Thymus (tissue), 11 donors: ENCODE results near the gene ABCA13. TPM values are rescaled to one million over a fixed set of nuclear protein-coding genes. Genes with fewer than 3 reads are reported as not detected.

ENCODE experiments used
- DNase-seq, 9 donors: peaks; one replicate each; pipeline ENCODE4 v3.0.0-alpha.2; 2013; ENCODE audit warnings: low spot score in 9 of 9, low read depth in 6 of 9, missing footprints in 1 of 9
- H3K27ac ChIP-seq, 2 donors: one replicate each; pipeline ENCODE4 v1.5.1; 2013; ENCODE audit warnings: control low read depth in 1 of 2, low read depth in 1 of 2, low read length in 1 of 2, mild to moderate bottlenecking in 1 of 2, moderate library complexity in 1 of 2
- H3K27me3 ChIP-seq, 2 donors: one replicate each; pipeline ENCODE4 v1.5.1; 2013; ENCODE audit warnings: low read length in 1 of 2; ENCODE audit not compliant: control insufficient read depth in 2 of 2, insufficient read depth in 1 of 2
- H3K36me3 ChIP-seq, 2 donors: one replicate each; pipeline ENCODE4 v1.5.1; 2013; ENCODE audit warnings: low read length in 1 of 2, mild to moderate bottlenecking in 1 of 2, moderate library complexity in 1 of 2; ENCODE audit not compliant: control insufficient read depth in 2 of 2, insufficient read depth in 2 of 2
- H3K4me1 ChIP-seq, 2 donors: one replicate each; pipeline ENCODE4 v1.5.1; 2013; ENCODE audit warnings: low read length in 2 of 2; ENCODE audit not compliant: control insufficient read depth in 2 of 2, insufficient read depth in 2 of 2
- H3K4me3 ChIP-seq, 2 donors: one replicate each; pipeline ENCODE4 v1.5.1; 2013; ENCODE audit warnings: low read length in 2 of 2, control low read depth in 1 of 2, mild to moderate bottlenecking in 1 of 2
- H3K9me3 ChIP-seq, 2 donors: one replicate each; pipeline ENCODE4 v1.5.1; 2013; ENCODE audit warnings: low read length in 1 of 2, mild to moderate bottlenecking in 1 of 2; ENCODE audit not compliant: control insufficient read depth in 2 of 2, insufficient read depth in 1 of 2
- WGBS: extraction: QIAGEN DNeasy Blood & Tissue Kit; methylation state at CpG from one replicate; pipeline ENCODE4 v1.1.7; 2013; 5-methylcytosine and 5-hydroxymethylcytosine counted together
- polyA plus RNA-seq: library from polyadenylated mRNA; stranded (reverse); fragments of 200-250 nt; gene quantifications from one replicate; pipeline ENCODE4 v1.2.3, GENCODE V29; 2013
- total RNA-seq: library from RNA; stranded (reverse); fragments of 120-200 nt; gene quantifications from one replicate; pipeline ENCODE4 v1.2.4, GENCODE V29; 2013
- donor health status: healthy.

The ABCA13 gene
- total and polyA plus RNA-seq, 2 donors = 0.76 to 0.91 TPM

DNA sequence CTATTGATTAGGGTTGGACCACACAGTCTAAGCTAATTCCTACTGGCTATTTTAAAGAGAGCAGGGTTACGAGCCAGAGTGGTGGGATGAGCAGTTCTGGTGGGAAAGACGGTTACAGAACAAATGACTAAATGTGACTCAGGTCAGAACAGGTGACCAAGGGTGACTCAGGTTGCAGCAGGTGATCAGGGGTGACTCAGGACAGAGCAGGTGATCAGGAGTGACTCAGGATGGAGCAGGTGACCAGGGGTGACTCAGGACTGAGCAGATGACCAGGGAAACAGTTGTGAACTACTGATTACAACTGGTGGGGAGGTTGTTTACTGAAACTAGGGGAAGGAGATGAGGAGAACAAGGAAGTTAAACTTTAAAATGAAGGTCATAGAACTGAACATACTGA, 366.3 kb downstream of the ABCA13 start:
- 95% methylated on average over 2 of the region's 2 CpGs for WGBS
- H3K4me1 ChIP-seq = no peaks in the 10 kb centered on the region
- H3K4me3 ChIP-seq = no peak overlapping the region
- no peaks in the 10 kb centered on the region for H3K27me3 ChIP-seq
- H3K9me3 ChIP-seq = peaks cover 0 to 3% of the 10 kb centered on the region in 2 donors
- no peaks in the 10 kb centered on the region for H3K36me3 ChIP-seq
- no peak for DNase-seq
- H3K27ac ChIP-seq = no peak overlapping the region

- Histone ChIP-seq H3K27me3 (no peaks in the 10 kb centered on the region), H3K4me1 (no peaks in the 10 kb centered on the region), H3K4me3 (no peak overlapping the region), H3K27ac (no peak overlapping the region), H3K9me3 (no peaks in the 10 kb centered on the region), H3K36me3 (no peaks in the 10 kb centered on the region)
- WGBS = 96% methylated on average over 1 of the region's 1 CpG
- DNase-seq = no peak
Observed at GRCh38 chr7:48540746-48541145, 369.5 kb downstream of the ABCA13 start.

GRCh38 chr7:48548667-48549066, 377.4 kb downstream of the ABCA13 start:
- Histone ChIP-seq H3K9me3 (no peaks in the 10 kb centered on the region), H3K4me3 (no peak overlapping the region), H3K27ac (no peak overlapping the region), H3K36me3 (no peaks in the 10 kb centered on the region), H3K27me3 (no peaks in the 10 kb centered on the region), H3K4me1 (no peaks in the 10 kb centered on the region)
- 98% methylated on average over 2 of the region's 2 CpGs for WGBS
- DNase-seq = no peak

GRCh38 chr7:48551652-48552051, 380.4 kb downstream of the ABCA13 start:
- H3K4me1 ChIP-seq = no peaks in the 10 kb centered on the region
- DNase-seq = no peak
- H3K9me3 ChIP-seq = no peaks in the 10 kb centered on the region
- no peak overlapping the region for H3K27ac ChIP-seq
- no peak overlapping the region for H3K4me3 ChIP-seq
- H3K36me3 ChIP-seq = no peaks in the 10 kb centered on the region
- no peaks in the 10 kb centered on the region for H3K27me3 ChIP-seq

GRCh38 chr7:48563334-48563733, 392.1 kb downstream of the ABCA13 start:
- H3K4me1 ChIP-seq = no peaks in the 10 kb centered on the region
- no peaks in the 10 kb centered on the region for H3K9me3 ChIP-seq
- 95% methylated on average over 1 of the region's 1 CpG for WGBS
- no peak for DNase-seq
- no peak overlapping the region for H3K4me3 ChIP-seq
- H3K27me3 ChIP-seq = no peaks in the 10 kb centered on the region
- no peak overlapping the region for H3K27ac ChIP-seq
- no peaks in the 10 kb centered on the region for H3K36me3 ChIP-seq

- H3K4me3 ChIP-seq = no peak overlapping the region
- H3K9me3 ChIP-seq = no peaks in the 10 kb centered on the region
- H3K4me1 ChIP-seq = no peaks in the 10 kb centered on the region
- no peak for DNase-seq
- WGBS = 100% methylated on average over 2 of the region's 2 CpGs
- no peaks in the 10 kb centered on the region for H3K36me3 ChIP-seq
- no peaks in the 10 kb centered on the region for H3K27me3 ChIP-seq
- H3K27ac ChIP-seq = no peak overlapping the region
Observed at GRCh38 chr7:48575516-48575915, 404.3 kb downstream of the ABCA13 start.

DNA sequence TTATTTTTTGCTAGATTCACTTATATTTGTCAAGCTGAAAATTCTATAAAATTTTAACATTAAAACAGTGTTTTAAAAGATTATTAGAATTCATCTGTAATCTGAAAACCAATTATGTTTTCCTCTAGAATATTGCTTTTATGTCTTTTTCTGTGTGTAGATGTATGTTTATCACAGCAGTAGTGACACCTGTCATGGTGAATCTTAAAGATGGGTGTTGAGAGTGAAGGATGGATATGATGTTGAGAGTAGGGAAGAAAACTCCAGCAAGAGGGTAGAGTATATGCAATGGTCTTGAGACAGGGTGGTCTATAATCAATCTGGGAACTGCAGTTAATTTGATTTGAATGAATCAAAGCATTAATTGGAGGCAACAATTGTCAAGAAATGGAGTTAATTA, 416.2 kb downstream of the ABCA13 start:
- Histone ChIP-seq H3K4me1 (no peaks in the 10 kb centered on the region), H3K9me3 (no peaks in the 10 kb centered on the region), H3K4me3 (no peak overlapping the region), H3K27me3 (no peaks in the 10 kb centered on the region), H3K27ac (no peak overlapping the region), H3K36me3 (no peaks in the 10 kb centered on the region)
- no peak for DNase-seq

GRCh38 chr7:48594349-48594748, 423.1 kb downstream of the ABCA13 start:
- H3K4me1 ChIP-seq = no peaks in the 10 kb centered on the region
- over 99% methylated on average over 2 of the region's 2 CpGs for WGBS
- no peaks in the 10 kb centered on the region for H3K9me3 ChIP-seq
- no peaks in the 10 kb centered on the region for H3K27me3 ChIP-seq
- H3K36me3 ChIP-seq = no peaks in the 10 kb centered on the region
- no peak for DNase-seq
- H3K27ac ChIP-seq = no peak overlapping the region
- no peak overlapping the region for H3K4me3 ChIP-seq

- 83% methylated on average over 5 of the region's 5 CpGs for WGBS
- H3K27me3 ChIP-seq = no peaks in the 10 kb centered on the region
Observed at GRCh38 chr7:48595756-48596155, 424.5 kb downstream of the ABCA13 start.

DNA sequence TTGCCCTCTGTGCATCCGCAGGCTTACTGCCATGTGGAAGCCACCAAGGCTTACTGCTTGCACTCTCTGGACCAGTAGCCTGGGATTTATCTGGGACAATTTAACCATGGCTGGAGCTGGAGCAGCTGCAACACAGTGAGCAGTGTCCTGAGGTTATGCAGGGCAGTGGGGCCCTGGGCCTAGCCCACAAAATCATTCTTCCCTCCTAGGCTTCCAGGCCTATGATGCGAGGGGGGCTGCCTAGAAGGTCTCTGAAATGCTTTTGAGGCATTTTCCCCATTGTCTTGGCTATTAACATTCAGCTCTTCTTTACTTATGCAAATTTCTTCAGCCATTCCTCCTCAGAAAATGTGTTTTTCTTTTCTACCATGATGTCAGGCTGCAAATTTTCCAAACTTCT, 439.4 kb downstream of the ABCA13 start:
- WGBS = 95% methylated on average over 2 of the region's 2 CpGs
- Histone ChIP-seq H3K4me3 (no peak overlapping the region), H3K9me3 (no peaks in the 10 kb centered on the region), H3K27me3 (no peaks in the 10 kb centered on the region), H3K27ac (no peak overlapping the region), H3K4me1 (no peaks in the 10 kb centered on the region), H3K36me3 (no peaks in the 10 kb centered on the region)
- DNase-seq = no peak

More at GRCh38 chr7:48595756-48596155, 424.5 kb downstream of the ABCA13 start:
- no peak overlapping the region for H3K27ac ChIP-seq
- no peaks in the 10 kb centered on the region for H3K36me3 ChIP-seq
- no peaks in the 10 kb centered on the region for H3K4me1 ChIP-seq
- no peak overlapping the region for H3K4me3 ChIP-seq
- no peak for DNase-seq
- no peaks in the 10 kb centered on the region for H3K9me3 ChIP-seq
